Esophagus muscularis mucosa (tissue), 4 donors: ENCODE measurements around the gene SAMD14. TPM values are rescaled to one million over a fixed set of nuclear protein-coding genes. Genes with fewer than 3 reads are reported as not detected.

Experiments
- DNase-seq: peaks from one replicate; pipeline ENCODE4 v3.0.0-alpha.2; 2017; ENCODE audit errors: extremely low spot score
- H3K27ac ChIP-seq, 4 donors: fragments of 200-600 bp; sonication (generic); replicated peaks in 1 of 4; 1 replicate in 3 of 4; 2 replicates in 1 of 4; pipeline ENCODE4 v1.5.1; 2016 to 2019; ENCODE audit warnings: mild to moderate bottlenecking in 1 of 4
- H3K27me3 ChIP-seq, 4 donors: fragments of 200-600 bp; sonication (generic); one replicate each; pipeline versions ENCODE4 v1.5.1 to v1.6.0; 2016 to 2019
- H3K36me3 ChIP-seq, 4 donors: fragments of 200-600 bp; sonication (generic); one replicate each; pipeline ENCODE4 v1.5.1; 2016 to 2019
- H3K4me1 ChIP-seq, 4 donors: fragments of 200-600 bp; sonication (generic); one replicate each; pipeline ENCODE4 v1.5.1; 2016 to 2019
- H3K4me3 ChIP-seq, 4 donors: fragments of 200-600 bp; sonication (generic); 1 replicate in 2 of 4; 2 replicates in 2 of 4; pipeline ENCODE4 v1.5.1; 2016 to 2019; ENCODE audit warnings: mild to moderate bottlenecking in 4 of 4, moderate library complexity in 1 of 4
- H3K9me3 ChIP-seq, 4 donors: fragments of 200-600 bp; sonication (generic); 1 replicate in 3 of 4; 2 replicates in 1 of 4; pipeline ENCODE4 v1.5.1; 2016 to 2019
- EP300 ChIP-seq: sonication (generic); formaldehyde crosslinking; IDR thresholded peaks from one replicate; pipeline ENCODE4 v1.6.1; 2017; ENCODE audit warnings: antibody characterized with exemption
- POLR2A ChIP-seq: fragments of 450-650 bp; IDR thresholded peaks from one replicate; pipeline ENCODE4 v1.6.1; 2017; ENCODE audit warnings: antibody characterized with exemption, moderate library complexity, mild to moderate bottlenecking, low read depth
- POLR2AphosphoS5 ChIP-seq, 2 donors: sonication (generic); formaldehyde crosslinking; IDR thresholded peaks; one replicate each; pipeline ENCODE4 v1.6.1; 2017; ENCODE audit warnings: antibody characterized with exemption in 2 of 2
- WGBS: methylation state at CpG from one replicate; pipeline ENCODE4 v1.1.5; 2018; 5-methylcytosine and 5-hydroxymethylcytosine counted together
- intact Hi-C: fragments of 100-400 bp; cut with DNase I; formaldehyde crosslinking; loops from one replicate; pipeline ENCODE4 v1.15.1; 2023
- total RNA-seq, 4 donors: library from RNA; depleted of rRNA; stranded (reverse); fragments of >200 nt; gene quantifications; one replicate each; pipeline versions ENCODE4 v1.1.0 to v1.2.1, GENCODE V29; 2016
- TF ChIP-seq, protein P1 (sequence below), 3 experiments: fragments of 200-600 bp in 2 of 3; fragments of 450-650 bp in 1 of 3; sonication (generic) in 2 of 3; IDR thresholded peaks; one replicate each; pipeline ENCODE4 v1.5.1; 2017 to 2019; ENCODE audit warnings: antibody characterized with exemption in 3 of 3, mild to moderate bottlenecking in 2 of 3, moderate library complexity in 1 of 3

SAMD14 gene
- total RNA-seq, 4 donors from 2014 or later = 0.98 to 1.8 (median 1.5) TPM

DNA sequence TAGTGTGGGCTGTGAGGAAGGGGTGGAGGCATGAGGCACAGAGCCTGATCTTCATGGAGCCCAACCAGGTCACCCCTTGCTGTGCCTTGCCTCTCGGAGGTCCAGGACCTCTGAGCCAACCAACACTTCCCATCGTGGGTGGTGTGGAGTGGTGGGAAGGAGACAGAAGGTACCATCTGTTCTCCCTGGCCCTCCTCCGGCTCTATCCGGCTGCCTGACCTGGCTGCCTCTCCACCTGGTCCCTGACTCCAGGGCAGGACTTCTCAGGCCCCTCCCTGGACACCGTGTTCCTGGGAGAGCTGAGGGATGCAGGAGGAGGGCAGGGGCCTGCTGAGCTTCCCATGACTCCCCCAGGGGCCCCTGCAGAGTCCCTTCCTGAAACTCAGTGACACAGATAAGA lies 31.0 kb downstream of the SAMD14 start:
- TF ChIP-seq POLR2A = no peak
- no peak for TF ChIP-seq POLR2AphosphoS5 (IDR thresholded peaks at IDR 0.05)
- TF ChIP-seq, protein P1, sequence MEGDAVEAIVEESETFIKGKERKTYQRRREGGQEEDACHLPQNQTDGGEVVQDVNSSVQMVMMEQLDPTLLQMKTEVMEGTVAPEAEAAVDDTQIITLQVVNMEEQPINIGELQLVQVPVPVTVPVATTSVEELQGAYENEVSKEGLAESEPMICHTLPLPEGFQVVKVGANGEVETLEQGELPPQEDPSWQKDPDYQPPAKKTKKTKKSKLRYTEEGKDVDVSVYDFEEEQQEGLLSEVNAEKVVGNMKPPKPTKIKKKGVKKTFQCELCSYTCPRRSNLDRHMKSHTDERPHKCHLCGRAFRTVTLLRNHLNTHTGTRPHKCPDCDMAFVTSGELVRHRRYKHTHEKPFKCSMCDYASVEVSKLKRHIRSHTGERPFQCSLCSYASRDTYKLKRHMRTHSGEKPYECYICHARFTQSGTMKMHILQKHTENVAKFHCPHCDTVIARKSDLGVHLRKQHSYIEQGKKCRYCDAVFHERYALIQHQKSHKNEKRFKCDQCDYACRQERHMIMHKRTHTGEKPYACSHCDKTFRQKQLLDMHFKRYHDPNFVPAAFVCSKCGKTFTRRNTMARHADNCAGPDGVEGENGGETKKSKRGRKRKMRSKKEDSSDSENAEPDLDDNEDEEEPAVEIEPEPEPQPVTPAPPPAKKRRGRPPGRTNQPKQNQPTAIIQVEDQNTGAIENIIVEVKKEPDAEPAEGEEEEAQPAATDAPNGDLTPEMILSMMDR (IDR thresholded peaks at IDR 0.05) = no peak
- no peak for TF ChIP-seq EP300
- peak overlapping the region in 3 of 4 donors; percentile 79 to 83 (median 81) for H3K27ac ChIP-seq
- 73% methylated on average over 4 of the region's 5 CpGs for WGBS
- H3K27me3 ChIP-seq = no peaks in the 10 kb centered on the region
- intact Hi-C loops = no loop called here
- H3K4me1 ChIP-seq = peaks cover 73 to 93% (median 87%) of the 10 kb centered on the region in 4 donors
- peaks cover 16 to 47% (median 40%) of the 10 kb centered on the region in 4 donors for H3K36me3 ChIP-seq
- H3K4me3 ChIP-seq = no peak overlapping the region
- no peaks in the 10 kb centered on the region for H3K9me3 ChIP-seq
- DNase-seq = no peak

DNA sequence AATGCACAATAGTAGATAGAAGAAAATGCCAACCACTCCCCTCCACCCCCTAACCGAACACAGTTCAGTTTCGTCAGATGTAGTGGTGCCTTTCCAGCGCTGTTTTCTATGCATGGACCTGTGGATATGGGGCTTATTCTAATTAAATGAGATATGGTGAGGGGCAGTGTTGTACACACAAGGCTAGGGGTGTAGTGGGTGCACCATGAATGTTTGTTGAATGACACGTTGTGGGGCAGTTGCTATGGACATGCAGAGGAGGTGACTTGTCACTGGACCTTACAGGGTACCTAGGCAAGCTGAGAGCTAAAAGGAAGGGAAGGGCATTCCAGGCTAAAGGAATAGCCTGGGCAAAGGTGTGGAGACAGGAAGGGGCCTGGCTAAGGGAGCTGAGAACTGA lies 31.4 kb downstream of the SAMD14 start:
- DNase-seq = no peak
- Histone ChIP-seq H3K27me3 (no peaks in the 10 kb centered on the region), H3K9me3 (no peaks in the 10 kb centered on the region), H3K27ac (peak overlapping the region in 3 of 4 donors; percentile 79 to 83 (median 81)), H3K36me3 (peaks cover 16 to 44% (median 38%) of the 10 kb centered on the region in 4 donors), H3K4me3 (no peak overlapping the region), H3K4me1 (peaks cover 71 to 91% (median 88%) of the 10 kb centered on the region in 4 donors)
- intact Hi-C loops = no loop called here
- TF ChIP-seq POLR2A = no peak
- WGBS = 76% methylated on average over 4 of the region's 4 CpGs

DNA sequence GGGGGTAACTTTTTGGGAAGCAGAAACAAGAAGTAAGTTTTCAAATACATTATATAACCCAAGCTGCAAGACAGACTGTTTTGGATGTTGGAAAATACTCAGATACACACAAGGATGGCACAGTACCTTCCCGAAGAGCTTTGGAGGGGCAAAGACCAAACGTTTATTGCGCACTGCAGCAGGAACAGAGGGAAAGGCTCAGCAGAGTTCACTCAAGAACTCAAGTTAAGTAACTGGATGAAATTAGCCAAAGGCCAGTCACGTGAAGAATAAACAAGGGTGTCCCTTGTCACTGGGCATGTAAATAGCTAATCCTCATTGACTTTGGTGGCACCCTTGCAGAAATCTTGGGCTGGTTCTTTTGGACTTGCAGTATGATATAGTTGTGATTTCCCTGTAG lies 32.0 kb downstream of the SAMD14 start:
- intact Hi-C loops = no loop called here
- DNase-seq = no peak
- Histone ChIP-seq H3K27me3 (no peaks in the 10 kb centered on the region), H3K4me1 (peaks cover 65 to 85% (median 84%) of the 10 kb centered on the region in 4 donors), H3K9me3 (no peaks in the 10 kb centered on the region), H3K4me3 (no peak overlapping the region), H3K27ac (peak overlapping the region in 2 of 4 donors; percentile 88 to 92), H3K36me3 (peaks cover 16 to 44% (median 36%) of the 10 kb centered on the region in 4 donors)
- TF ChIP-seq POLR2AphosphoS5 (IDR thresholded peaks at IDR 0.05) (no peak), EP300 (no peak), POLR2A (no peak)
- TF ChIP-seq, protein P1 (IDR thresholded peaks at IDR 0.05) = no peak
- WGBS = 76% methylated on average over 4 of the region's 4 CpGs

DNA sequence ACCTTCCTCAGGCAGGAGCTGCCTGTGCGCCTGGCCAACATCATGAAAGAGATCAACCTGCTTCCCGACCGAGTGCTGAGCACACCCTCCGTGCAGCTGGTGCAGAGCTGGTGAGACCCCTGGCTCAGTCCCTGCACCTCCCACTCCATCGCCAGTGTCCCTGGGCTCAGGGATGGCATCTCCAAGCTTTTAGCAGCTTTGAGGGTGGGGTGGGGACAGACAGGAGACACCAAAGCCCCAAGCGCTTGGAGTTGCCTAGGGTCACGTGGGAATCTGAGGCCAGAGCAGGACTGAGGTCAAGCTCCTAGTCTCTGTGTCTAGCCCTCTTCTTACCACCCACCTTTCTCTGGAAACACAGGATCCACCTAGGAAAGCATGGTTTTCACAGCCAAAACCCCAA lies 32.5 kb downstream of the SAMD14 start:
- TF ChIP-seq, protein P1 (IDR thresholded peaks at IDR 0.05) = no peak
- TF ChIP-seq POLR2A (no peak), EP300 (no peak), POLR2AphosphoS5 (IDR thresholded peaks at IDR 0.05) (no peak)
- Histone ChIP-seq H3K9me3 (no peaks in the 10 kb centered on the region), H3K27me3 (no peaks in the 10 kb centered on the region), H3K36me3 (peaks cover 16 to 44% (median 36%) of the 10 kb centered on the region in 4 donors), H3K4me3 (no peak overlapping the region), H3K4me1 (peaks cover 60 to 81% (median 79%) of the 10 kb centered on the region in 4 donors), H3K27ac (peak overlapping the region in 3 of 4 donors; percentile 88 to 92 (median 89))
- DNase-seq = no peak
- intact Hi-C loops = no loop called here
- WGBS = 75% methylated on average over 7 of the region's 7 CpGs

DNA sequence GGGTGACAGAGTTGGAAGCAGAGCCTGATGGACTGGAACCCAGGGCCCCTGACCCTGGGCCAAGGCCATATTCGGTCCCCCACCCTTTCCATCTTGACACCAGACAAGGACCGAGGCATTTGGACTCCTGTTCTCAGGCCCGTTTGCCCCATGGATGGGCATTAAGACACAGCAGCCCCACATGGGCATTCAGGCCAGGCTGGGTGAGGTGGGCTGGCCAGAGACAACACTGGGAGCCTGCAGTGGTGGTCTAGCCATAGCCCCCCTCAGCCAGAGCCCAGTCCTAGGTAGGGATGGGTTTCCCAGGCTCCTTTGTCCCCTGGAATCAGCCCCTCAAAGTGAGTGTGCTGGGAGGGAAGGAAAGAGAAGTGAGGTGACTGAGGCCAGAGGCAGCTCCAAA lies 33.2 kb downstream of the SAMD14 start:
- TF ChIP-seq POLR2AphosphoS5 (IDR thresholded peaks at IDR 0.05) = no peak
- TF ChIP-seq EP300 = no peak
- no peak for TF ChIP-seq POLR2A
- TF ChIP-seq, protein P1 (IDR thresholded peaks at IDR 0.05) = no peak
- 33% methylated on average over 1 of the region's 3 CpGs for WGBS
- H3K9me3 ChIP-seq = no peaks in the 10 kb centered on the region
- H3K36me3 ChIP-seq = peaks cover 16 to 44% (median 36%) of the 10 kb centered on the region in 4 donors
- H3K4me1 ChIP-seq = peaks cover 53 to 74% (median 72%) of the 10 kb centered on the region in 4 donors
- H3K27me3 ChIP-seq = no peaks in the 10 kb centered on the region
- H3K4me3 ChIP-seq = peak overlapping the region; percentile 77 to 96 (median 86)
- no peak for DNase-seq
- intact Hi-C loops = no loop called here
- peak overlapping the region; percentile 88 to 93 (median 90) for H3K27ac ChIP-seq
